Hepatocyte (in vitro differentiated cells): ENCODE results near the gene C15orf39. TPM values are rescaled to one million over a fixed set of nuclear protein-coding genes. Genes with fewer than 3 reads are reported as not detected.

ENCODE experiments used
- DNase-seq: peaks from one replicate; pipeline ENCODE4 v3.0.0-alpha.2; 2016; ENCODE audit warnings: low spot score
- H2AFZ ChIP-seq: fragments of 200-600 bp; sonication (generic); 2 replicates; pipeline ENCODE4 v1.6.0; 2016; ENCODE audit warnings: antibody characterized with exemption, mild to moderate bottlenecking
- H3K27ac ChIP-seq: fragments of 200-600 bp; sonication (generic); 2 replicates; pipeline ENCODE4 v1.5.1; 2016; ENCODE audit warnings: mild to moderate bottlenecking
- H3K27me3 ChIP-seq: fragments of 200-600 bp; sonication (generic); 2 replicates; pipeline ENCODE4 v1.6.1; 2016
- H3K36me3 ChIP-seq: fragments of 200-600 bp; sonication (generic); replicated peaks from 2 replicates; pipeline ENCODE4 v1.5.1; 2016; ENCODE audit warnings: low read depth; ENCODE audit not compliant: insufficient read depth
- H3K4me1 ChIP-seq: fragments of 200-600 bp; sonication (generic); 2 replicates; pipeline ENCODE4 v1.5.1; 2016; ENCODE audit warnings: mild to moderate bottlenecking, moderate library complexity; ENCODE audit not compliant: insufficient read depth
- H3K4me2 ChIP-seq: fragments of 200-600 bp; sonication (generic); 2 replicates; pipeline ENCODE4 v1.6.0; 2016
- H3K4me3 ChIP-seq: fragments of 200-600 bp; sonication (generic); 2 replicates; pipeline ENCODE4 v1.5.1; 2016; ENCODE audit warnings: mild to moderate bottlenecking
- H3K79me2 ChIP-seq: fragments of 200-600 bp; sonication (generic); 2 replicates; pipeline ENCODE4 v1.6.0; 2017; ENCODE audit warnings: mild to moderate bottlenecking
- H3K9me2 ChIP-seq: fragments of 200-600 bp; sonication (generic); replicated peaks from 2 replicates; pipeline ENCODE4 v1.6.0; 2017; ENCODE audit warnings: mild to moderate bottlenecking; ENCODE audit not compliant: insufficient read depth
- H3K9me3 ChIP-seq: fragments of 200-600 bp; sonication (generic); 2 replicates; pipeline ENCODE4 v1.5.1; 2016; ENCODE audit warnings: low read depth, mild to moderate bottlenecking
- H4K20me1 ChIP-seq: fragments of 200-600 bp; sonication (generic); 2 replicates; pipeline ENCODE4 v1.6.0; 2016; ENCODE audit warnings: mild to moderate bottlenecking; ENCODE audit not compliant: insufficient read depth, poor library complexity, severe bottlenecking
- EZH2 ChIP-seq: fragments of 200-600 bp; sonication (generic); IDR thresholded peaks from 2 replicates; pipeline ENCODE4 v1.6.1; 2016; ENCODE audit warnings: antibody characterized with exemption, mild to moderate bottlenecking, borderline replicate concordance
- EZH2phosphoT487 ChIP-seq: fragments of 200-600 bp; sonication (generic); IDR thresholded peaks from one replicate; pipeline ENCODE4 v1.6.1; 2018; ENCODE audit warnings: antibody characterized with exemption, mild to moderate bottlenecking, low read depth, moderate library complexity; ENCODE audit not compliant: unreplicated experiment, severe bottlenecking
- WGBS: methylation state at CpG from one replicate; pipeline ENCODE4 v1.1.6; 2016; ENCODE audit warnings: low lambda C conversion rate; ENCODE audit errors: missing lambda C conversion rate; 5-methylcytosine and 5-hydroxymethylcytosine counted together
- polyA plus RNA-seq: library from polyadenylated mRNA; unstranded; fragments of >200 nt; fragmentation: Nextera tagmentation; extraction: Ambion mirVana; gene quantifications from 2 replicates; pipeline ENCODE4 v1.2.1, GENCODE V29; 2016
- total RNA-seq: library from RNA; depleted of rRNA; stranded (reverse); fragments of >200 nt; gene quantifications from 2 replicates; pipeline ENCODE4 v1.2.3, GENCODE V29; 2014
- TF ChIP-seq, protein P1 (sequence below): fragments of 200-600 bp; sonication (generic); IDR thresholded peaks from 2 replicates; pipeline ENCODE4 v1.5.1; 2016; ENCODE audit warnings: antibody characterized with exemption, mild to moderate bottlenecking; ENCODE audit not compliant: poor library complexity

C15orf39 gene
- total and polyA plus RNA-seq, 2 experiments from 2014 or later = 15.3 to 18.3 TPM

DNA sequence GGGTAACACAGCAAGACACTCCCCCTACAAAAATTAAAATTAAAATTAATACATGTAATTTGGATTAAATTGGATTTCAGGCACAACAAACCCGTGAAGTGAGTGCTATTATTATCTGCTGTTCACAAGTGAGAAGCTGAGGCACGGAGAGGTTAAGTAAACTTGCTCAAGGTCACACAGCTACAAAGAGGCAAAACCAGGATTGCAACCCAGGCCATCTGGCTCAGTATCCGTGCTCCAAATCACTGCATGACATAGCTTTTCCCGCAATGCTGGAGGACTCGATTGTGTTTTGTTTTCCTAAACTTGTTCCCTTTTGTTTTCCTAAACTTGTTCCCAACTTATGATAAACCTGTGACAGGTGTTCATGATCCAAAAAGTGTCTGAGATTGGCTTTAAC, 19.9 kb upstream of the C15orf39 start:
- H3K4me1 ChIP-seq = peaks cover 59% of the 10 kb centered on the region
- no peak overlapping the region for H2AFZ ChIP-seq
- peak overlapping the region; percentile 52 for H3K4me2 ChIP-seq
- H3K27ac ChIP-seq = peak overlapping the region; percentile 83
- TF ChIP-seq, protein P1, sequence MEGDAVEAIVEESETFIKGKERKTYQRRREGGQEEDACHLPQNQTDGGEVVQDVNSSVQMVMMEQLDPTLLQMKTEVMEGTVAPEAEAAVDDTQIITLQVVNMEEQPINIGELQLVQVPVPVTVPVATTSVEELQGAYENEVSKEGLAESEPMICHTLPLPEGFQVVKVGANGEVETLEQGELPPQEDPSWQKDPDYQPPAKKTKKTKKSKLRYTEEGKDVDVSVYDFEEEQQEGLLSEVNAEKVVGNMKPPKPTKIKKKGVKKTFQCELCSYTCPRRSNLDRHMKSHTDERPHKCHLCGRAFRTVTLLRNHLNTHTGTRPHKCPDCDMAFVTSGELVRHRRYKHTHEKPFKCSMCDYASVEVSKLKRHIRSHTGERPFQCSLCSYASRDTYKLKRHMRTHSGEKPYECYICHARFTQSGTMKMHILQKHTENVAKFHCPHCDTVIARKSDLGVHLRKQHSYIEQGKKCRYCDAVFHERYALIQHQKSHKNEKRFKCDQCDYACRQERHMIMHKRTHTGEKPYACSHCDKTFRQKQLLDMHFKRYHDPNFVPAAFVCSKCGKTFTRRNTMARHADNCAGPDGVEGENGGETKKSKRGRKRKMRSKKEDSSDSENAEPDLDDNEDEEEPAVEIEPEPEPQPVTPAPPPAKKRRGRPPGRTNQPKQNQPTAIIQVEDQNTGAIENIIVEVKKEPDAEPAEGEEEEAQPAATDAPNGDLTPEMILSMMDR = no peak
- TF ChIP-seq EZH2 (no peak), EZH2phosphoT487 (no peak)
- no peaks in the 10 kb centered on the region for H4K20me1 ChIP-seq
- H3K9me2 ChIP-seq = no peaks in the 10 kb centered on the region
- no peak for DNase-seq
- no peaks in the 10 kb centered on the region for H3K9me3 ChIP-seq
- H3K79me2 ChIP-seq = no peaks in the 10 kb centered on the region
- no peaks in the 10 kb centered on the region for H3K27me3 ChIP-seq
- H3K36me3 ChIP-seq = no peaks in the 10 kb centered on the region
- WGBS = 51% methylated on average over 5 of the region's 5 CpGs
- no peak overlapping the region for H3K4me3 ChIP-seq

- Histone ChIP-seq H3K4me1 (peaks cover 52% of the 10 kb centered on the region), H3K27ac (peak overlapping the region; percentile 83)
Measured at GRCh38 chr15:75182187-75183131, 19.2 kb upstream of the C15orf39 start.

DNA sequence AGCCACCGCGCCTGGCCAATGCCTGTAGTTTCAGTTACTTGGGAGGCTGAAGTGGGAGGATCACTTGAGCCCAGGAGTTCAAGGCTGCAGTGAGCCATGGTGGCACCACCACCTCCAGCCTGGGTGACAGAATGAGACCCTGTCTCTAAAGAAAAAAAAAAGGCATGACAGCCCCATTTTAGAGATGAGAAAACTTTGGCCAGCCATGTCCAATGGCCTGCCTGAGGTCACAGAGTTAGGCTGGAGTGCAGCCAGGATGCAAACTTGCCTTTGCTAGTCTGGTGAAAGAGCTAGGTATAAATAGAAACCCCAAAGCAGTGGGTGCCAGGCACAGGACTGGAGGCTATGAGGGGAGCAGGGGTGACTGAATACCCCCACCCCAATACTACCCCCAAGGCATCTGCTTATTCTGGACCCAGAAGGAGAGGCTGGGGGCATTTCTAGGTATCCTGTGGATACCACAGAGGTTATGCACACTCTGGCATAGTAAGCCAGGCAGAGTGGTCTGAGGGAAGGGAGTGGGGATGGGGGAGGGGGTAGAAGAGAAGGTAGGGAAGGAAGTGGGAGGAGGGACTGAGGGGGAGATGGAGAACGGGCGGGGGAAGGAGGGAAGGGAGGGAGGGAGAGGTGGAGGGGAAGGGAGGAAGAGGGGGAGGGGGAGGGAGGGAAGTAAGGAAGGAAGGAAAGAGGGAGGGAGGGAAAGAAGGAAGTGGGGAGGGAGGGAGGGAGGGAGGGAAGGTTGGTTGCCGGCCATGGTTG, 16.2 kb upstream of the C15orf39 start:
- no peak overlapping the region for H2AFZ ChIP-seq
- no peak for DNase-seq
- no peak overlapping the region for H3K4me2 ChIP-seq
- H3K9me2 ChIP-seq = no peaks in the 10 kb centered on the region
- WGBS = 80% methylated on average over 3 of the region's 5 CpGs
- no peak overlapping the region for H3K4me3 ChIP-seq
- TF ChIP-seq EZH2phosphoT487 (no peak), EZH2 (no peak)
- TF ChIP-seq, protein P1 = no peak
- no peaks in the 10 kb centered on the region for H4K20me1 ChIP-seq
- H3K9me3 ChIP-seq = no peaks in the 10 kb centered on the region
- peaks cover 22% of the 10 kb centered on the region for H3K4me1 ChIP-seq
- H3K27me3 ChIP-seq = no peaks in the 10 kb centered on the region
- no peaks in the 10 kb centered on the region for H3K79me2 ChIP-seq
- no peaks in the 10 kb centered on the region for H3K36me3 ChIP-seq
- H3K27ac ChIP-seq = no peak overlapping the region

More at GRCh38 chr15:75182187-75183131, 19.2 kb upstream of the C15orf39 start:
- no peaks in the 10 kb centered on the region for H3K27me3 ChIP-seq
- no peak overlapping the region for H3K4me3 ChIP-seq
- H3K9me3 ChIP-seq = no peaks in the 10 kb centered on the region
- H3K36me3 ChIP-seq = no peaks in the 10 kb centered on the region
- WGBS = 45% methylated on average over 12 of the region's 12 CpGs
- H3K79me2 ChIP-seq = no peaks in the 10 kb centered on the region
- H2AFZ ChIP-seq = no peak overlapping the region
- H3K4me2 ChIP-seq = peak overlapping the region; percentile 52
- TF ChIP-seq EZH2phosphoT487 = no peak
- H3K9me2 ChIP-seq = no peaks in the 10 kb centered on the region
- H4K20me1 ChIP-seq = no peaks in the 10 kb centered on the region
- DNase-seq = peak; percentile 56
